Vagina (tissue), 2 donors: ENCODE data around the gene SLC4A7. TPM values are rescaled to one million over a fixed set of nuclear protein-coding genes. Genes with fewer than 3 reads are reported as not detected.

Source experiments
- DNase-seq, 2 donors: peaks; one replicate each; pipeline ENCODE4 v3.0.0-alpha.2; 2017; ENCODE audit errors: extremely low spot score in 2 of 2
- H3K27ac ChIP-seq: fragments of 200-600 bp; sonication (generic); one replicate; pipeline ENCODE4 v1.5.1; 2019
- H3K27me3 ChIP-seq: fragments of 200-600 bp; sonication (generic); one replicate; pipeline ENCODE4 v1.5.1; 2019
- H3K36me3 ChIP-seq, 2 donors: fragments of 200-600 bp; sonication (generic); one replicate each; pipeline ENCODE4 v1.5.1; 2017 to 2019
- H3K4me1 ChIP-seq: fragments of 200-600 bp; sonication (generic); one replicate; pipeline ENCODE4 v1.5.1; 2019
- H3K4me3 ChIP-seq, 2 donors: fragments of 200-600 bp; sonication (generic); 1 replicate in 1 of 2; 2 replicates in 1 of 2; pipeline ENCODE4 v1.5.1; 2016 to 2019
- H3K9me3 ChIP-seq: fragments of 200-600 bp; sonication (generic); one replicate; pipeline ENCODE4 v1.5.1; 2019
- POLR2A ChIP-seq, 2 donors: fragments of 450-650 bp; IDR thresholded peaks; one replicate each; pipeline ENCODE4 v1.6.1; 2017; ENCODE audit warnings: antibody characterized with exemption in 2 of 2, mild to moderate bottlenecking in 2 of 2, moderate library complexity in 2 of 2
- POLR2AphosphoS5 ChIP-seq, 2 donors: sonication (generic); formaldehyde crosslinking; IDR thresholded peaks; one replicate each; pipeline ENCODE4 v1.9.0; 2017; ENCODE audit warnings: antibody characterized with exemption in 2 of 2, mild to moderate bottlenecking in 2 of 2, low read depth in 1 of 2; ENCODE audit not compliant: insufficient read depth in 1 of 2
- intact Hi-C: fragments of 100-400 bp; cut with DNase I; formaldehyde crosslinking; loops from one replicate; pipeline ENCODE4 v1.15.1; 2023
- total RNA-seq: library from RNA; depleted of rRNA; stranded (reverse); fragments of >200 nt; gene quantifications from one replicate; pipeline ENCODE4 v1.2.3, GENCODE V29; 2016
- TF ChIP-seq, protein P1 (sequence below), 3 experiments: fragments of 450-650 bp in 2 of 3; fragments of 200-600 bp in 1 of 3; sonication (generic) in 1 of 3; IDR thresholded peaks; one replicate each; pipeline ENCODE4 v1.5.1; 2017 to 2019; ENCODE audit warnings: antibody characterized with exemption in 3 of 3, mild to moderate bottlenecking in 2 of 3, moderate library complexity in 2 of 3

The SLC4A7 gene
- total RNA-seq, 1 donor from 2014 or later, result 61.1 TPM

DNA sequence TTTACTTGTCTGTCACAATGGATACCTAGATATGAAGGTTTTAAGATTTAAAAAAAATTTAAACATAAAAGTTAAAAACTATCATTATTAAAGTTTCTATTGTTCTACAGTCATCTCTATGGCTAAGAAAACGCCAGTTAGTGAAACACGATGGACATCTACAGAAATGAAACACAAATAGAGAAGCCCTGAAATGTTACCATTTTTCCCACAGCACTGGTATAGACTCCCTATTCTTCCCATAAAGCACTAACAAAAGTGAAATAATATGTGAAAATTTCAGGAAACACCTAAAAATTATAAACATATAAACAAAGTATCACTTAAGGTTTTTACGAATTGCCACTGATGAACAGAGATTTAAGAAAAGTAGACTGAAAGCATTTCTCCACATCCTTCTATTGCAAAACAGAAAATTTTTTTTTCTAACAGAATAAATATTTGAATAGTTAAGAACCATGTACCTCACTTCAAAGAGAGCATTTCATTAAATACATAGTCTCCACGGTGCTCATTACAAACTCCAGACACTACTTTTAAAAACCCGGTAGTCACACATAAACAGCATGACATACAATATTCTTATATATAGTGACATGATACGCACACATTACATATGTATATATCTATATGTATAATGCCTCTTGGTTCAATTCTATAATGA, 107.9 kb downstream of the SLC4A7 start:
- Histone ChIP-seq H3K9me3 (no peaks in the 10 kb centered on the region), H3K27me3 (no peaks in the 10 kb centered on the region), H3K27ac (no peak overlapping the region), H3K36me3 (peaks cover 0 to 11% of the 10 kb centered on the region in 2 donors), H3K4me1 (no peaks in the 10 kb centered on the region), H3K4me3 (no peak overlapping the region)
- intact Hi-C loops, result no loop called here
- no peak for TF ChIP-seq POLR2AphosphoS5 (IDR thresholded peaks at IDR 0.05; ENCODE audit: insufficient read depth in 1 of 2, low read depth in 1 of 2)
- no peak for TF ChIP-seq POLR2A (IDR thresholded peaks at IDR 0.05)
- TF ChIP-seq, protein P1, sequence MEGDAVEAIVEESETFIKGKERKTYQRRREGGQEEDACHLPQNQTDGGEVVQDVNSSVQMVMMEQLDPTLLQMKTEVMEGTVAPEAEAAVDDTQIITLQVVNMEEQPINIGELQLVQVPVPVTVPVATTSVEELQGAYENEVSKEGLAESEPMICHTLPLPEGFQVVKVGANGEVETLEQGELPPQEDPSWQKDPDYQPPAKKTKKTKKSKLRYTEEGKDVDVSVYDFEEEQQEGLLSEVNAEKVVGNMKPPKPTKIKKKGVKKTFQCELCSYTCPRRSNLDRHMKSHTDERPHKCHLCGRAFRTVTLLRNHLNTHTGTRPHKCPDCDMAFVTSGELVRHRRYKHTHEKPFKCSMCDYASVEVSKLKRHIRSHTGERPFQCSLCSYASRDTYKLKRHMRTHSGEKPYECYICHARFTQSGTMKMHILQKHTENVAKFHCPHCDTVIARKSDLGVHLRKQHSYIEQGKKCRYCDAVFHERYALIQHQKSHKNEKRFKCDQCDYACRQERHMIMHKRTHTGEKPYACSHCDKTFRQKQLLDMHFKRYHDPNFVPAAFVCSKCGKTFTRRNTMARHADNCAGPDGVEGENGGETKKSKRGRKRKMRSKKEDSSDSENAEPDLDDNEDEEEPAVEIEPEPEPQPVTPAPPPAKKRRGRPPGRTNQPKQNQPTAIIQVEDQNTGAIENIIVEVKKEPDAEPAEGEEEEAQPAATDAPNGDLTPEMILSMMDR (IDR thresholded peaks at IDR 0.05), result no peak
- DNase-seq, result no peak

GRCh38 chr3:27368831-27369607, 115.2 kb downstream of the SLC4A7 start, which contains the start of gene NEK10:
NEK10 (minus strand) TSS chr3:27369383; CDS start chr3:27352882, 16,501 bp downstream.
- Histone ChIP-seq H3K9me3 (no peaks in the 10 kb centered on the region), H3K27me3 (no peaks in the 10 kb centered on the region), H3K4me3 (peak within 1 kb of the TSS; percentile 54 to 61), H3K36me3 (no peaks in the 10 kb centered on the region), H3K4me1 (peaks cover 14% of the 10 kb centered on the region), H3K27ac (no peak within 1 kb of the TSS)
- TF ChIP-seq, protein P1 (IDR thresholded peaks at IDR 0.05), result no peak
- no peak for TF ChIP-seq POLR2A (IDR thresholded peaks at IDR 0.05)
- TF ChIP-seq POLR2AphosphoS5 (IDR thresholded peaks at IDR 0.05; ENCODE audit: insufficient read depth in 1 of 2, low read depth in 1 of 2), result peak in 1 of 2 donors; percentile 37
- intact Hi-C loops, result no loop called here
- no peak for DNase-seq

GRCh38 chr3:27366062-27366591, 118.1 kb downstream of the SLC4A7 start:
- Histone ChIP-seq H3K4me3 (no peak overlapping the region), H3K27ac (no peak overlapping the region), H3K27me3 (no peaks in the 10 kb centered on the region), H3K36me3 (no peaks in the 10 kb centered on the region), H3K9me3 (no peaks in the 10 kb centered on the region), H3K4me1 (peaks cover 14% of the 10 kb centered on the region)
- intact Hi-C loops, result no loop called here
- no peak for TF ChIP-seq POLR2A (IDR thresholded peaks at IDR 0.05)
- TF ChIP-seq POLR2AphosphoS5 (IDR thresholded peaks at IDR 0.05; ENCODE audit: insufficient read depth in 1 of 2, low read depth in 1 of 2), result no peak
- TF ChIP-seq, protein P1 (IDR thresholded peaks at IDR 0.05), result no peak
- no peak for DNase-seq

GRCh38 chr3:27360113-27361078, 123.8 kb downstream of the SLC4A7 start:
- intact Hi-C loops, result no loop called here
- Histone ChIP-seq H3K9me3 (no peaks in the 10 kb centered on the region), H3K4me3 (no peak overlapping the region), H3K36me3 (no peaks in the 10 kb centered on the region), H3K4me1 (no peaks in the 10 kb centered on the region), H3K27ac (no peak overlapping the region), H3K27me3 (no peaks in the 10 kb centered on the region)
- no peak for TF ChIP-seq POLR2A (IDR thresholded peaks at IDR 0.05)
- TF ChIP-seq POLR2AphosphoS5 (IDR thresholded peaks at IDR 0.05; ENCODE audit: insufficient read depth in 1 of 2, low read depth in 1 of 2), result no peak
- TF ChIP-seq, protein P1 (IDR thresholded peaks at IDR 0.05), result no peak
- DNase-seq, result no peak
